GM19372 (cell line): ENCODE results near the gene CDK2AP2.
"Not testable (repeated sequence)": the region's sequence is repeated elsewhere in the genome, so short reads cannot be mapped to it uniquely, and the experiment has no call there.

Source experiments
- ATAC-seq: cut with Tn5 transposase; IDR thresholded peaks from one replicate; pipeline ENCODE4 v1.9.1; 2021; ENCODE audit warnings: mild to moderate bottlenecking, low read depth, moderate library complexity; ENCODE audit not compliant: unreplicated experiment

The CDK2AP2 gene

GRCh38 chr11:67524480-67524808, 16.5 kb upstream of the CDK2AP2 start:
- no peak for ATAC-seq

- ATAC-seq: no peak
Measured at GRCh38 chr11:67523556-67524479, 15.9 kb upstream of the CDK2AP2 start.

DNA sequence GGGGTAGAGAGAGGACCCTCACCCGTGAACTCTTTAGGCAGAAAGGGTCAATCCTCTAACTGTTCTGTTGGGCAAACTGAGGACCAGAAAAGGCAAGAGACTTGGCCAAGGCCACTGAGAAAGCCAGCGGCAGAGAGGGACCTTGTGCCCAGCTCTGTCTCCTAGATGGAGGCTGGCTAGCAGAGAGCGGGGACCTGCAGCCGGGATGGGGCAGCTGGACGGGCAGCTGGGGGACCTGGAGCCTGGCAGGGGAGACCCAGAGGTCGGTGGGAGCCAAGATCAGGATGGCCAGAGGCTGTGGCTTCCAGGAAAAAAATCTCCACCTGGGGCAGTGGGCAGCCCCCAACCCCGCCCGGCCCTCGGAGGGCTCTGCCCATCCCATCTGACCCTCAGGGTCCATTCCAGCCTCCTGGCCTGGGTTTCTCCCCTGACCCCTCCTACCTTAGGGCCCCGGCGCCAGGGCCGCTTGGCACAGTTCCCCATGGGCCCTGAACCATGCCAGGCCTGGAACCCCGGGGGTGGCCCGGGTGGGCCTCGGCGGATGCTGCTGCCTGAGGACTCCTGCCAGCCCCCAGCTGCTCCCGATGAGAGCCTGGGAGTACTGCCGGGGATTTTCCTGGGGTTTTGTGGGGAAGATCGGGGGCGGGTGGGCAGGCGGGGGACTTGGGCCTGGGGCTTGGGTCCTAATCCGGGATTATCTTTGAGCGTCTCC, 15.0 kb upstream of the CDK2AP2 start, which contains the start of gene CABP2:
Gene CABP2, minus strand, starts transcription at position 603 of the 712 bp plus-strand sequence. Its CDS starts 120 bp downstream, at position 483.
- no peak for ATAC-seq

DNA sequence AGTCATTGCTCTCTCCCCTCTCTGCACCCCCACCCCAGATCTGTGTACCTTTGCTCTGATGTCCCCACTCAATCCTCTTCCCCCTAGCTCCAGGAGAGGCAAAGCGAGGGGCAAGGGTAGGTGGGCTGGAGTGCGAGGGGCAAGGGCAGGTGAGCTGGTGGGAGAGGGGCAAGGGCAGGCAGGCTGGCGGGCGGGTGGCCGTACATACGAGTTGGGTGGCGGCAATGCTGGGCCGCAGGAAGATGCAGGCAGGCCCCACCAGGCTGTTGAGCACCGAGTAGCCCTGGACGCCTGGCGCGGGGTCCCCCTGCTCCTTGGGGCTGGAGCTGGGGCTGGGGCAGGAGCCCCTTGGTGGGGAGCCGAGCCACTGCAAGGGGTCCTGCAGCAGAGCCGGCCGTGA, 14.4 kb upstream of the CDK2AP2 start:
- no peak for ATAC-seq

GRCh38 chr11:67521924-67522323, 14.0 kb upstream of the CDK2AP2 start:
- ATAC-seq: no peak

GRCh38 chr11:67520856-67521824, 13.2 kb upstream of the CDK2AP2 start:
- no peak for ATAC-seq

DNA sequence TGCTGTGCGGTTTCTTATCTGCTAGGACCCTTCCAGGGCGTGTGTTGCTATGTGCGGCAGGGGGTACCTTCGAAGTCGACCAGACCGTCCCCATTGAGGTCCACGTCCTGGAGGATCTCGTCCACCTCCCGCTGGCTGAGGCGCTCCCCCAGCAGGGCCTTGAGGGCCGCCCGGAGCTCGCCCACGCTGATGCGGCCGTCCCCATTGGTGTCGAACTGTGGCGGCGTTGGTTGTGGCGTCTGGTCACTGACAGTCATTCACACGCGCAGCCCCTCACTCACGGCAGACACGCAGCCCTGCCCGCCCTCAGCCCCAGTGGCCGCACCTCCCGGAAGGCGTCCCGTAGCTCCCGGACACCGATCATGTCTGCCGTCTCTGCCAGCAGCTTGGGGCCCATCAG, 11.8 kb upstream of the CDK2AP2 start:
- no peak for ATAC-seq

DNA sequence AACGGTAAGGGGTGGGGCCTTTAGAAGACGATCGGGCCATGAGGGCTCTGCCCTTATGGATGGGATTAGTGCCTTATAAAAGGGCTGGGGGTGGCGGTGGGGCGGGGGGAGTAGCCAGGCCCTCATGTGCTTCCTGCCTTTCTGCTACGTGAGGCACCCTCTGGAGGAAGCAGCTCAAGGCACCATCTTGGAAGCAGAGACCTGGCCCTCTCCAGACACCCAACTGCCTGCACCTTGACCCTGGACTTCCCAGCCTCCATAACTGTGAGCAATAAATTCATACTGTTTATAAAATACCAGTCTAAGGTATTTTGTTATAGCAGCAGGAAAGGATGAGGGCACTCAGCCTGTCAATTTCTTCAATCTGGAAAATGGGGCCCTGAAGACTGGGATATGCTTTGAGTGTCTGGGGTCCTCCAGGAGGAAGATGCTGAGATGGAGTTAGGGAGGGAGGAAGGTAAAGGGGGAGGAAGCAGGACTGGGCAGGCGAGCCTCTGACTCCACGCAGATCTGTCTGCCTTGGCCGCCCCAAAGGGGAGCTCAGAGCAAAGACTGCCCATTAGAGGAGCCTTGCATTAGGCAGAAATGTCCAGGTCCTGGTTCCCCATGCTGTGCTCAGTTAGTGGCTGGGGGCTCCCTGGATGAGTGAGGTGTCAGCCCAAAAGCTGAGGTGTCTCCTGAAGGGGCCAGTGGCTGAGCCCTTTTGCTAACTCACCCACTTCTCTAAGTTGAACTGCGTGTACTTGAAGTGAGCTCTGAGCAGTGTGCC, 10.0 kb upstream of the CDK2AP2 start:
- ATAC-seq: no peak

- ATAC-seq: no peak
Measured at GRCh38 chr11:67516806-67517205, 8.8 kb upstream of the CDK2AP2 start.

GRCh38 chr11:67514116-67514515, 6.2 kb upstream of the CDK2AP2 start:
- no peak for ATAC-seq

- ATAC-seq: not testable (repeated sequence)
Measured at GRCh38 chr11:67511558-67511957, 3.6 kb upstream of the CDK2AP2 start.

DNA sequence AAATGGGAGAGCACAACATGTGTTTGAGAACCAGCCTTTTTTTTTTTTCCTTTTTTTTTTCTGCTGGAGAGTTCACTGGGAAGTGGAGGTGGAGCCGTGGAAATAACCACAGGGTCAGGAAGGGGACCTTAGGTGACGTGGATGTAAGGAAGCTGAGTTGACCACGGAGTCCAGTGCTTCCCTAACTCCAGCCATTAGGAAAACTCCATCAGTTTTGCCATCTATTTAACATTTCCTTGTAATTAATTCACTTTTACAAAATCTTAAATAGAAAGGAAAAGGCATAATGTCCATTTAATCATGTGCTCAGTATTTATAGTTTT, 2.0 kb upstream of the CDK2AP2 start:
- no peak for ATAC-seq

GRCh38 chr11:67508486-67509121, 642 bp upstream of the CDK2AP2 start:
- ATAC-seq: peak; percentile 34

GRCh38 chr11:67507242-67507863, 609 bp downstream of the CDK2AP2 start:
- ATAC-seq: no peak

- no peak for ATAC-seq
Measured at GRCh38 chr11:67506426-67507051, 1.4 kb downstream of the CDK2AP2 start.

DNA sequence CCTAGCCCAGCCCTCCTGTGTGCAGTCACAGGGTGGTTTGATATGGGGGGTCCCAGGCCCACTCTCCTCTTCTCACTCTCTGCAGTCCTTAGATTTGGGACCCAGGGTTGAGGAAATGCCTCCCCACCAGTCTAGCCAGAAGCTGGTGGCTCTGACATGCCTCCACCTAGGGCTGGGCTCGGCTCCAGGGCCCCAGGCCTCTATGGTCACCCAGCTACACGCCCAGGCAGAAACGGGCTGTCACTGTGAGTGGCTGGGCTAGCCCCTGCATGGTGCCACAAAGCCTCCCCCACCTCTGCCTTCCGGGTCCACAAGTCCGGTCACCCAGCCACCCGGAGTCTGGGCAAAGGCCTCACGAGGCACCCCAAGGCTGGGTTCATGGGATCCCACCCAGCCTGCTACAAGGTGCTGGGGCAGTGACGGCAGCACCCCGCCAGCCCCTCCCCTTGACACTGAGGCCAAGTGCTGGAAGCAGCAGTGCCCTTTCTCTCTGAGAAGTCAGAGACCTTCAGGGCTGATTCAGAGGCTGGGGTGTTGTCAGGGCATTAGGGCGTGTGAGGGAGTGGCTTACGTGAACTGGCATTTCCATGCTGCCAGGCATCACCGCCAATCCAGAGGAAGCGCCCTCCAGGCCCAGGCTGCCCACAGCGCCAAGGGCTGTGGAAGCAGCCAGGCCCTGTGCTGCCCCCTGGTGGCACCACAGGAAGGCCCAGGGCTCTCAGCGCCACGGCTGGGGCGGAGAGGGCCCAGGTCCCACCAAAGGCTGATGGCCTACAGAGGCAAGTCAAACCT, 2.2 kb downstream of the CDK2AP2 start:
- ATAC-seq: no peak

DNA sequence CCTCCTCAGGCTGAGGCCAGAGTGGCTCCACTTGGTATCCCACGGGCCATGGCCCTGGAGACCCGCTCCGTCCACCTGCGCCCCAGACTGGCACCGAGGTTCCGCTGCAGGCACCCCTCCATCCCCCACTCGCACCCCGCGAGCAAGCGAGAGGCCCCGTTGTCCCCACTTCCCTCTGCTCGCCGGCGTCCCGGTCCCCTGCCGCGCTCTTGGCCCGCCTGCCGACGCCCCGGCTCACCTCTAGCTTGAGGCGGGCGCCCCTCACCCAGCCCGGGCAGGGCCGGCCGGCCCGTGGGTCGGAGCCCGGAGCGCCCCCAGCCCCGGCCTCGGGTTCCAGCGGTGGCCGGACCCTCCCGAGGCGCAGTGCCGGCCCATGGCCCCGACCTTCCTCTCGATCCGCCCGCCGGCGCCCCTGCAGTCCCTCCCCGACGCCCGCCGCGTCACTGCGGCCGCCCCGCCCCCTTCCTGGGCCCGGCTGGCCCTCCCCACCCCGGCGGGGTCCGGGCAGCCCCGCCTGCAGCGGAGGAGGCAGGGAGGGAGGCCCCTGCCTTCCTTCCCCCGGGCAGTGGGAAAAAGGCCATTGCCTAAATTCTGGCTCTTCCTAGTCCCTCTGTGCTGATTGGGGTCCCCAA, 2.9 kb downstream of the CDK2AP2 start, which contains the start of gene PITPNM1:
Gene PITPNM1, minus strand, starts transcription at position 414 of the 632 bp plus-strand sequence. CDS start 1,183 bp downstream, outside the sequence.
- no peak for ATAC-seq
